Nephron progenitor cell (in vitro differentiated cells): ENCODE measurements around the gene RAB31.

ENCODE experiments used
- DNase-seq: peaks from one replicate; pipeline ENCODE4 v3.0.0; 2021
- H3K27ac Mint-ChIP-seq: 2 replicates; pipeline ENCODE4 v1.8.0; 2021; ENCODE audit warnings: mild to moderate bottlenecking, moderate library complexity, mixed read lengths
- H3K27me3 Mint-ChIP-seq: 2 replicates; pipeline ENCODE4 v1.8.0; 2021; ENCODE audit warnings: mild to moderate bottlenecking, low read depth, mixed read lengths; ENCODE audit not compliant: poor library complexity
- H3K36me3 Mint-ChIP-seq: 2 replicates; pipeline ENCODE4 v1.8.0; 2021; ENCODE audit warnings: low read depth, mixed read lengths
- H3K4me1 Mint-ChIP-seq: 2 replicates; pipeline ENCODE4 v1.8.0; 2021; ENCODE audit warnings: mixed read lengths
- H3K4me3 Mint-ChIP-seq: 2 replicates; pipeline ENCODE4 v1.8.0; 2021; ENCODE audit warnings: mild to moderate bottlenecking, moderate library complexity, mixed read lengths
- H3K9me3 Mint-ChIP-seq: 2 replicates; pipeline ENCODE4 v1.8.0; 2021; ENCODE audit warnings: mild to moderate bottlenecking, moderate library complexity, mixed read lengths
- CTCF ChIP-seq: fragments of 200-600 bp; sonication (generic); IDR thresholded peaks from 2 replicates; pipeline ENCODE4 v1.5.0; 2021; ENCODE audit warnings: antibody characterized with exemption

The RAB31 gene

GRCh38 chr18:9771261-9771976 is 63.3 kb downstream of the RAB31 start:
- peak; percentile 95 for DNase-seq
- peak; percentile 98 for TF ChIP-seq CTCF
- Mint-ChIP-seq H3K27me3 (peaks cover 14% of the 10 kb centered on the region), H3K4me3 (no peak overlapping the region), H3K4me1 (peaks cover 41% of the 10 kb centered on the region), H3K27ac (no peak overlapping the region), H3K9me3 (peaks cover 25% of the 10 kb centered on the region), H3K36me3 (peaks cover 4% of the 10 kb centered on the region)

- peaks cover 24% of the 10 kb centered on the region for H3K9me3 Mint-ChIP-seq
- H3K36me3 Mint-ChIP-seq: peaks cover 4% of the 10 kb centered on the region
- peaks cover 37% of the 10 kb centered on the region for H3K4me1 Mint-ChIP-seq
- no peak for DNase-seq
- H3K4me3 Mint-ChIP-seq: no peak overlapping the region
- H3K27ac Mint-ChIP-seq: no peak overlapping the region
- peaks cover 14% of the 10 kb centered on the region for H3K27me3 Mint-ChIP-seq
- TF ChIP-seq CTCF: no peak
These were observed 64.0 kb downstream of the RAB31 start for GRCh38 chr18:9771977-9772660.

GRCh38 chr18:9772847-9773677 is 65.0 kb downstream of the RAB31 start:
- H3K27ac Mint-ChIP-seq: no peak overlapping the region
- H3K27me3 Mint-ChIP-seq: peaks cover 19% of the 10 kb centered on the region
- H3K4me3 Mint-ChIP-seq: no peak overlapping the region
- H3K4me1 Mint-ChIP-seq: peaks cover 37% of the 10 kb centered on the region
- DNase-seq: no peak
- TF ChIP-seq CTCF: no peak
- peaks cover 4% of the 10 kb centered on the region for H3K36me3 Mint-ChIP-seq
- H3K9me3 Mint-ChIP-seq: peaks cover 15% of the 10 kb centered on the region

GRCh38 chr18:9774150-9774549 is 66.0 kb downstream of the RAB31 start:
- no peak overlapping the region for H3K4me3 Mint-ChIP-seq
- peaks cover 3% of the 10 kb centered on the region for H3K36me3 Mint-ChIP-seq
- DNase-seq: no peak
- no peak overlapping the region for H3K27ac Mint-ChIP-seq
- peaks cover 19% of the 10 kb centered on the region for H3K27me3 Mint-ChIP-seq
- no peak for TF ChIP-seq CTCF
- H3K4me1 Mint-ChIP-seq: peaks cover 37% of the 10 kb centered on the region
- peaks cover 4% of the 10 kb centered on the region for H3K9me3 Mint-ChIP-seq

- no peaks in the 10 kb centered on the region for H3K9me3 Mint-ChIP-seq
- peaks cover 31% of the 10 kb centered on the region for H3K4me1 Mint-ChIP-seq
- H3K27ac Mint-ChIP-seq: no peak overlapping the region
- no peak for TF ChIP-seq CTCF
- DNase-seq: no peak
- H3K27me3 Mint-ChIP-seq: peaks cover 19% of the 10 kb centered on the region
- H3K4me3 Mint-ChIP-seq: no peak overlapping the region
- H3K36me3 Mint-ChIP-seq: no peaks in the 10 kb centered on the region
These were observed 67.1 kb downstream of the RAB31 start for GRCh38 chr18:9775178-9775577.
